GM10266 (cell line): Measurements from ENCODE around the gene AADACL3.

Experiments
- DNase-seq: peaks from one replicate; pipeline ENCODE4 v3.0.0; 2012; ENCODE audit errors: extremely low spot score
- CTCF ChIP-seq: IDR thresholded peaks from 2 replicates; pipeline ENCODE4 v1.5.1; 2012; ENCODE audit warnings: mild to moderate bottlenecking, low read depth; ENCODE audit not compliant: control insufficient read depth, insufficient read depth; ENCODE audit errors: missing control alignments

Gene AADACL3

GRCh38 chr1:12756768-12757413, 41.0 kb downstream of the AADACL3 start:
- TF ChIP-seq CTCF = no peak
- DNase-seq = no peak

DNA sequence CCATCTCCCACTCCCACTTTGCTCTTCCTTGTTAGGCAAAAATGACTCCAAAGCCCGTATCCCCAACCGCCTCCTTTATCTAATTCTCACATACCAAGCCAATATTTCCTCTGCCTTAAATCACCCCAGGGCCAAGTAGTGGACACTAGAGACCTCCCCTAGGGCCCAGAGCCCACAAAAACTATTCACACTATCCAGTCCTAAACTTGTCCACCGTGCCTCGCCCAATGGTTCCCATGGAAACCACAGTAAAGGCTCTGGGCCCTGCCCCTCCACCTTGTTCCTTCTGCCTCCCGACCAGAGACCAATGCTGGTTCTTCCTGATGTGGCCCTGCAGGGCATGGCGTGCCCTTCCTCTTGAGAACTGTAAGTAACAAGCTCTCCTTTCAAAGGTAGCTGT, 41.9 kb downstream of the AADACL3 start:
- DNase-seq = no peak
- TF ChIP-seq CTCF = no peak

GRCh38 chr1:12760256-12760795, 44.4 kb downstream of the AADACL3 start:
- peak; percentile 9 for TF ChIP-seq CTCF
- no peak for DNase-seq

GRCh38 chr1:12761781-12762180, 45.9 kb downstream of the AADACL3 start:
- no peak for DNase-seq
- TF ChIP-seq CTCF = no peak

DNA sequence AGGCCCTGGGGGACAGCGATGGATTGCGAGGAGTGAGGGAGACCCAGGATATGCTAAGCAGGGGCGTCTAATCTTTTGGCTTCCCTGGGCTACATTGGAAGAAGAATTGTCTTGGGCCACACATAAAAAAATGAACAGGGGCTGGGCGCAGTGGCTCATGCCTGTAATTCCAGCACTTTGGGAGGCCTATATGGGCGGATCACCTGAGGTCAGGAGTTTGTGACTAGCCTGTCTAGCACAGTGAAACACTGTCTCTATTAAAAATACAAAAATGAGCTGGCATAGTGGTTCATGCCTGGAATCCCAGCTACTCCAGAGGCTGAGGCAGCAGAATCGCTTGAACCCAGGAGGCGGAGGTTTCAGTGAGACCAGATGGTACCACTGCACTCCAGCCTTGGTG, 46.9 kb downstream of the AADACL3 start:
- TF ChIP-seq CTCF = no peak
- no peak for DNase-seq

GRCh38 chr1:12763479-12763878, 47.6 kb downstream of the AADACL3 start:
- no peak for DNase-seq
- no peak for TF ChIP-seq CTCF

GRCh38 chr1:12764016-12764415, 48.1 kb downstream of the AADACL3 start:
- TF ChIP-seq CTCF = no peak
- no peak for DNase-seq
